ENCODE results near the gene KSR2.

KSR2 gene

DNA sequence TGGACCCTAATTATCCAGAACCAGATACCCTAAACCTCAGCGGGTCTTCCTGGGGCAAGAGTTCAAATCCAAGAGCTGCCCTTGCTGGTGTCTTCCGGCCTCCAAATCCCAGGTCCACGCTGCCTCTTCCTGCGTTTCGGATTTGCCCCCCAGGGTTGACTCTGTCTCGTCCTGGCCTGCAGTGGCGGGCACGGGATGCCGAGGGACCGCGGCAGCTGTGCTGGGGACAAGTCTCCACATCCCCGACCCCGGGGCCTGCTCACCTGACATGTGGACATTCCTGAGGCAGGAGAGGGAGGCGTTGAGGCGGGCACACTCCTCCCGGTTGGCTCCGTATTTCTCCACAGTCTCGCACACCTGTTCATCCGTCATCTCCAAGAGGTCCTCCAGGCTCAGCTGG, 113.6 kb downstream of the KSR2 start:
- DNase-seq: no peak

DNA sequence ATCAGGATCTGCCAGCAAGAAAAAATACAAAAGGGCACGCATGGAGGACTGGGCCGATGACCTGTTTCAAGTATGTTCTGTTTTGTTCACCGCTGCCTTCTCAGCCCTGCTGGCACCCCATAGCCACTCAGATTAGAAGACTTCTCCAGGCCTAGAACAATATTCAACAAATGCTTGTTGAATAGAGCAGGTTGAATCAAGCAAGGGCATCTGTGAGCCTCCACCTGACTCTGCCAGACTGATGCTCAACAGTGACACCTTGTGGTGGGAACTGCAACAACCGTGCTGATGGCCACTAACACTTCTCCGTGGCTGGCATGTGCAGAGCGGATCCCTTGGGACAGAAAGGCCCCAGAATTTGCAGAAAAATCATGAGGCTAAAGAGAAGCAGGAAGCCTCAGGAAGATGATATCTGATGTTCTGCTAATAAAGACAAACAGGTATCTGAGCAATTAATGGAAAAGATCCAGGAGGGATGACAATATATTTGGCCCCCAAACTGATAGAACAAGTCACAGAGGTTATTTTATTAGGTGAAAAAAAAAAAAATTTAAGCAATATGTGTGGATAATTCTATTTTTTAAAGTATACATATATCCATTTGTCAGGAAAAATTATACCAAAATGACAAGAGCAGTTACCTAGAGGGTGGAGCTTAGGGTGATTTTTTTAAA, 114.3 kb downstream of the KSR2 start:
- DNase-seq: peak; percentile 69

DNA sequence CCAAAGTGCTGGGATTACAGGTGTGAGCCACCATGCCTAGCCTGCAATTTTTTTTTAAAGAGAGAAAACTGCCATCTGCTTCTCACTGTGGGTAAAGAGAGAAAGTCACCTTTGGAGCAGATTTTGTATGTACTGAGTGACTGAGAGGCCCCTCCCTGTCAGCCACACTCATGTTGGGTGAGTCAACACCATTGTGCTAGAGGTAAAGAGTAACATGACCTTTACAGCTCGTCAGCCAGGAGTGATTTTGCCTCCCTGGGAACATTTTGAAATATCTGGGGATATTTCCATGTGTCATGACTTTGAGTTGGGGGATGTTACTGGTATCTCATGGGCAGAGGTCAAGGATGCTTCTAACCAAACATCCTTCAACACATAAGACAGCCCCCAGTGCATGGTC, 115.2 kb downstream of the KSR2 start:
- no peak for DNase-seq

DNA sequence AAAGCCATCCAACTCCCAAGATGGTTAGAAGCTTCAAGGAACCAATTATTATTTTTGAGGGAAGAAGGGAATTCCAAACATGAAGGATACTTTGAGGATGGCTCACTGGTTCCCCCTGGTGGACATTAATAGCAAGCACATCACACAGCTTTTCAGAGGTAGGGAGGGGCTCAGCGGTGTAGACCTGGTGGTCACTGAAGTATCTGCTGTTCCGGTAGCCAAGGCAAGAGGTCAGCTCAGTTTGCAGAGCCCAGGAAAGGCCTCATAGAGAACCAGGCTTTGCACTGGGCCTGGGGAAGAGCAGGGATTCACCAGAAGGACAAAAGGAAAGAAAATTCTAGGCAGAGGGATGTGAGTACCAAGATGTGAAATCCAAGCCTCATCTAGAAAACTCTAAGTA, 118.7 kb downstream of the KSR2 start:
- peak; percentile 29 for DNase-seq

DNA sequence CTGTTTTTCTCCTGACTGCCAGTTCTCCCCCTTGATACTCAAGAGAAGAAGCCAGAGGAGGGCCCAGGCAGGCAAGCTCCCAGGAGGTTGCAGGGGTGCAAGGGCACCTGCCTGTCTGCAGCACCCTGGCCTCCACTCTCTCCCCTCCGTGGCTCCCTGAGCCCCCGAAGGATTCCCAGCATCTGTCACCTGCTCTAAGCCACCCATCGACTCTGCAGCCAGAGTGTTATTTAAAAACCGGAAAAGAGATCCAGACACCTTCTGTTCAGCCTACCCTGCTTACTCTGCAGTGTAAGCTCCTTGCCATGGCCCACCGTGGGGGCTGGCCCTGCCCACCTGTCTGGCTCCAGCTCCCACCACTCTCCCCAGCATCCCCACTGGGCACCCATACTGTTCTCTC, 121.4 kb downstream of the KSR2 start:
- no peak for DNase-seq

DNA sequence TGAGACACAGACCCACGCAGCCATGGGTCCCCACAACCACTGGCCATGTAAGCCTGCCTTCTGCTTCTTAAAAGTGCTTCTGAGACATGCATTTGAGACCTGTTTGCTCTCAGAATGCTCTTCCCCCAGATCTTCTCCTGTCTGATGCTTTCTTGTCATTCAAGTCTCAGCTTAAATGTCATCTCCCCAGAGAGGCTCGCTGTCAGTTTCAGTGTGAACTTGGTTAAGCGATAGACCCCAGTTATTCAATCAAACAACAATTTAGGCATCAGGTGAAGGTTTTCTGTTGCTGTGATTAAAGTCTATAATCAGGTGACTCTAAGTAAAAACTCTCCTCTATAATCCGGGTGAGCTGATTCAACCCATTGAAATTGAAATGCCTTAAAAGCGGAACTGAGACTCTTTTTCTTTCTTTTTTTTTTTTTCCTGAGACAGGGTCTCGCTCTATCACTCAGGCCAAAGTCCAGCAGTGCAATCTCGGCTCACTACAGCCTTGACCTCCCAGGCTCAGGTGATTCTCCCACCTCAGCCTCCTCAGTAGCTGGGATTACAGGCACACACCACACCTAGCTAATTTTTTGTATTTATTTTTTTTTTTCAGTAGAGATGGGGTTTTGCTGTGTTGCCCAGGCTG, 123.4 kb downstream of the KSR2 start:
- DNase-seq: no peak

DNA sequence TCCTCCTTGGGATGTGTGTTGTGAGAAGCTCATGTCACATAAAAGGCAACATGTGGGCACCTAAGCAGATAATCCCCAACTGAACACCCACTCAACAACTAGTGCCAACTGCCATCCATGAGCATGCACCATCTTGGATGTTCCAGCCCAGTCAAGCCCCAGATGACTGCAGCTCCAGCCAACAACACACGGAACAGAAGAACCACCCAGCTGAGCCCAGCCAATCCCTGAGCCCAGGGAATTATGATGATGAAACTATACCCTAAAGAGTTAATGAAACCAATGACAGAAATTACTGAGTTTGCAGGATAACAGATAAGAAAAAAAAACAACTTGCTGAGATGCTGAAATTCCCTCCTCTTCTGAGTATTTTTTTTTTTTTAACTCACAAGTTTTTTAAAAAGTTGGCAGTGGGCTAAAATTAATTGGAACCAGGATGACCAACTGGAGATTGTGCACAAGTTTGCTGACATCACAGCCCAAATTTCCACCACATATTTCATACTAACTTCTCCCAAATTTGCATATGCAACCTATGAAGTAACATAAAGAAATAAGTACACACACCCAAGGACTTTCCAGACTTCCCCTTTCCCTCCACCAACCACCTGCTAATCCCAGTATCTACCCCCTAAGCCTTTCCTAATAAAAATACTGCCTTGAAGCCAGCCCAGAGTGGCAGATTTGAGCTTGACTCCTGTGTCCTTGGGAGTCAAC, 124.5 kb downstream of the KSR2 start:
- no peak for DNase-seq

DNA sequence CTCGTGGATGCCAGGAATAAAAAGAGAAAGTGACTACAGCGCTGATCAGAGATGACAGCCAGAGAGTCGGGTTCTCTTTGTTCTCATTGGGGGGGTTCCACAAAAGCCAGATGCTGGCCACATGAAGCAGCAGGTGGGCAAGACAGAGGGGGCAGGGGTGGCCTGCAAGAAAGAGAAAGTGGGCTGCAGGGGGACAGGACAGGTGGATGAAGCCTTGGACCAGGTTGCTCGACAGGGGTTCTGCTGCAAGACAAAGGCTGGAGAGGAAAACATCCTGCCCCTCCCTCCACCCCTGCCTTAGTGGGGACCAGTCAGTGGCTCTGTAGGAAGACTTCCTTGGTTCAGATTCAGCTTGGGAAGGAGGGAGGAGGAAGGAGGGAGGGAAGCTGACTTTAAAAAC, 126.2 kb downstream of the KSR2 start:
- no peak for DNase-seq

DNA sequence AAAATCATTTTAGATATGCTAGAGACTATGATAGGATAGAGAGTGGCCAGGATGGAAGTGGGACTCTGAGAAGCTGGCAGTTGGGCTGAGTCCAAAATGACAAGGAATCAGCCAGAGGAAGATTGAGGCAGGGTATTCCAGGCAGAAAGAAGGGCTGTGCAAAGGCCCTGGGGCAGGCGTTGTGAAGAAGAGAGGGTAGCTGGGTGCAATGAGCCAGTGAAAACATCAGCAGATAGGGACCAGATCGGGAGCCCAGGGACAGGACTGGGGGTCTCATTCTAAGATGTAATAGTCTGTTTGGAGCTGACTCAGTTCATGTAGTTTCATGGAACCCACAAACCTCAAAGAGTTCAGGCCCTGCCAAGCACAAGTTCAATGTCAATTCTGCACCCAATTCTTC, 126.6 kb downstream of the KSR2 start:
- no peak for DNase-seq

DNA sequence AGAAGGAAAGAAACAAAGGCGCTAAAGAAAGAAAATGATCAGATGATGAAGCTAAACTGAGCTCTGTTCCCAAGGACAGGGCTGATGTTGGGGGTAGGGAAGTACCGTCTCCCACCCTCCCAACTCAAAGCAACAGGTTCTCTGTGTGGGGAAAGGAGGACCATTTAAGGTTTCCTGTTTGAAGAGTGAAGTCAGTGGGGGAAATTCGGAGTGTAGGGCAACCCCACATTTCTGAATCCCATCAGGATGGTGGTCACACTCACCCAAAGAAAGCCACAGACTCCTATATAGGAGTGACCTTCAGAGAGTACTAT, 131.1 kb downstream of the KSR2 start:
- DNase-seq: no peak

DNA sequence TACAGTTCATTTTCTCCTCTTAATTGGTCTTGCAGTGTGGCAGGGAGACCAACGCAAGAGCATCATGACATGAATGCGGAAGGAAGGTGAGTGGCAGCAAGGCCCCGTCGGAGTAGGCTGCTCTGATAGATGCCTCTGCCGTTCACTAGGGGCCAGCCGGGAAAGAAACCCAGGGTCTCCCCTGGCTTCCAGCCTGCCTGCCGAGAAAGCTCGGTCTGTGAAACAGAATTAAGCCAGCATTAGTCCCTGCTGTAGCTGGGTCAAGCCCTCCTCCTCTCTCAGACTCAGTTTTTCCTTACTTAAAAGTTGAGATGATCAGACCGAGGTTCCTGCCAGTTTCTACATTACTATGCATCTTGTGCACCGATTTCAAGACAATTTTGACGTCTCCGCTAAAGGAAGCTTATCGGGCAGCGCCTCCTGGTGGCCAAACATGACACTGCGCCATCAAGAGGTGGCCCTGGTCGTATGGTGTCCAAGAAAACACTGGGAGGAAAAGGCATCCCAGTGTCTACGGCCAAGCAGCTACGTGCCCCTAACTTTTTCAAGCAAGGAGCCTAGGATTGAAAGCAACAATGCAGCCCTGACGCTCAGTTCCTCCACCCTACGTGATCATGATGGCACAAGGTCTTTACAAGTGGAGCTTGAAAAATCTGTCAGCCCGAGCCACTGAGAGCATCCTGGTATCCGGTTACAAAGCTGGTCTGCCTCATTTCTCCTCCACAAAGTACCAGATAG, 131.6 kb downstream of the KSR2 start:
- DNase-seq: peak; percentile 84

DNA sequence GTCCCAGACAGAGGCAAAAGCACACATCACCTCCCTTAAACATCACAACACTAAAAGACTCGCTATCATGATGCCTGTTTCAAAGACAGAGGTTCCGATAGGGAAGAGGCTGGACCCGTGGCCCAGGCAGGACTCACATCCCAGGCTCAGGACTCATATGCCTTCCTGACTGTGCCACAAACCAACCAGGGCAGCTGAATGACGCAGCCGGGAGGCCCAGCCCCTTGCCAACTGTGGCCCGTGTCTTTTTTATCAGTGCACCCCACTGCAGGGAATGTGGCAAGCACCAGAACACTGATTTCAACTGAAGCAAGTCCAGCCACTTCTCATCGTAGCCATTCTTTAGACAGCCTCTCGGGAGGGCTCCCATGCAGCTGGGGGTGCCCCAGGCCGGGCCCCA, 132.3 kb downstream of the KSR2 start:
- no peak for DNase-seq

DNA sequence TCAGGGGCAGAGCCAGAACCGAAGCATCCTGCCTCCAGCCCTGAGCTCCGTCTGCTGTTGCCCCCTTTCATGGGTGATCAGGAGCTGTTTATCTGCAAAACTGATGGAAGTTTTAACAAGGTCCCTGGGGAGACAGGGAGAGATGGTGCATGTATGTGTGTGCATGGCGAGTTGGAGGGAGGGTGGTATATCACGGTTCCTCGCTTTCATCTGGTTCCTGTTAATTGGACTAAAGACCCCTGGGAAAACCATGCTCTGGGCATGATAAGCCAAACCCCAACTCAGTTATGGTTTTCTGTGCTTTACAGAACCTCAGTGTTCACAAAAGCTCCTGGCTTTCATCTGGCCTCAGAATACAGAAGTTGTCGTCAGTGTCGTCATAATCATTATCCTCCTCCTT, 133.6 kb downstream of the KSR2 start:
- no peak for DNase-seq

DNA sequence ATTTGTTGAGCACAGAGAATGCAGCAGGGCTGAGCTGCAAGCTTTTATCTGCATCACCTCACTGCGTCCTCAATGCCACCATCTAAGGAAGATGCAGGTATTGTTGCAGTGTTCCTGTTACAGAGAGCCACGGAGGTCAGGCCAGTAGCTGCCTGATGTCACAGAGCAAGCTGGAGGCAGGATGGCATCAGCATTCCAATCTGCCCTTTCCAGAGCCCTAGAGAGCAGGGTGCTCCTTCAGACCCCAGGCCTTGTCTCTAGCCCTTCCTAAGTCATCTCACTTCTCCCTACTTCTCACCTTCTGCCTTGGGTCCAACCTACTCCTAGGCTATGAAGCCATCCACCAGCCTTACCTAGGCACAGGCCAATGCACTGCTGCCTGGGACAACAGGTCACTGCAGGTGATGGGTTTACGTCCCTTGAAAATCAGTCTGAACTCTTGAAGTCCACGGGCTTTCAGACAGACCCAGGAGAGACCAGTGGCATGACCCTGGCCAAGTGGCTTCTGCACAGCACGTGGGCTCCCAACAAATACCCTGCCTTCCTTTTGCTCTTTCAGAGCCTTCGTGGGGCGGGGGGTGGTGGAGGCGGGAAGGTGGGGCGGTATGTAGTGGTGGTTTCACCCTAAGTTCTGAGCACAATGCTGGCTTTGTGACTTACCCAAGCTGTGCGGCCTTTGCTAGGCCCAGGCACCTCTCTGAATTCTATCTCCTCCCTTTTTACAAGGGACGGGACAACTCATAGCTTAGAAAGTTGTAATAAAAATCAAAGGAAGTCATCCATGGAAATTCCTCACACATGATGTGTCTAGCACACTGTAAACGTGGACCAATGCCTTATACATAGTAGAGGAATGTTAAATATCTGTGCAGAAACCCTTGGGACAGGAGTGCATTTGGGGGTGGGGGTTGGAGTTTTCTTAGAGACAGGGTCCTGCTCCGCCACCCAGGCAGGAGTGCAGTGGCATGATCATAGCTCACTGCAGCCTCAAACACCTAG, 136.0 kb downstream of the KSR2 start:
- DNase-seq: no peak

DNA sequence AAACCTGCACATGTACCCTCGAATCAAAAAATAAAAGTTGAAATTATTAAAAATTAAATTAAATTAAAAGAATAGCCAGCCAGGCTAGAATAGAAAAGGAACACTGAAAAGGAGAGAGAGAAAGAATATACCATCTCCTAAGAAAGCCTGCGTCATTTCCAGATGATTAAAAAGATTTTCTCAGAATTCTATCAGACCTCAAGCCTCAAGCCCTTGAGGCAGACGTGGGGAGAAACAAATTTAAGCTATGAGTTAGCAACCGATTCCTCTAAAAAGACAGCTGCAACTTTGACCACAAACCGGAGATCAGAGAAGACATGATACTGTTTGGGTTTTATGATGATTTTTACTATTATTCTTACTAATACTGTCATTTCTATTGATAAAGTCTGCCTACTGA, 138.3 kb downstream of the KSR2 start:
- no peak for DNase-seq

DNA sequence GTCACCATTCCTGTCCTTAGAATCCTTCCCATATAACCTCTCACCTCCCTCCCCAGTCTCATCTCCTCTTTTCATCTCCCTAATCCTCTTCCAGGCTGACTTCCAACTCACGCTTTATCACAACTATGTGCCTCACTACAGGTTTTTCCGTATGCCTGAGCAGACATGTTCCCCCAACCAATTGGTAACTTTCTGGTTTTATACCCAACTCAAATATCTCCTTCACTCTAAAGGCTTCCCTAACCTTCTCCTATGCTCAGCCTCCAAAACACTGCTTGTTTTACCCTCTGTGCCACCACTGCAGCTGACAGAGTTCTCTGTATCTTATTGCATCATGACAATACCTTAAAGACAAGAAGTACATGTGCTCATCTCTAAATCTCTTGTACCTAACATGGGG, 139.7 kb downstream of the KSR2 start:
- DNase-seq: no peak

DNA sequence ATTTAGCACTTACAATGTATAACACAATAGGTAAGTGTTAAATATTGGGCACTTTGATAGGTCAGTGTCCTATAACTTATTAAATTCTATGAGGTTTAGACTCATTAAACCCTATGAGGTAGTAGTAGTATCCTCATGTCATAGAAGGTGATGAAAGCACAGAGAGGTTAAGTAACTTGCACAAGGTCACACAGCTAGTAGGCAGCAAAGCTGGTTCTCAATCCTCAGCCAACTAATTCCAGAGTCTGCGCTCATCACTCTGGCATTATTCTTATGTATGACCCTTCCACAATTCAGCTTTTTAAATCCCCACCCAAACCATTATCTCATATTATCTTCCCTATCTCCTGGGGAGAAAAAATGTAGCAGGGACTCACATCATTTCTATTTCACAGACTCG, 141.1 kb downstream of the KSR2 start:
- DNase-seq: no peak

DNA sequence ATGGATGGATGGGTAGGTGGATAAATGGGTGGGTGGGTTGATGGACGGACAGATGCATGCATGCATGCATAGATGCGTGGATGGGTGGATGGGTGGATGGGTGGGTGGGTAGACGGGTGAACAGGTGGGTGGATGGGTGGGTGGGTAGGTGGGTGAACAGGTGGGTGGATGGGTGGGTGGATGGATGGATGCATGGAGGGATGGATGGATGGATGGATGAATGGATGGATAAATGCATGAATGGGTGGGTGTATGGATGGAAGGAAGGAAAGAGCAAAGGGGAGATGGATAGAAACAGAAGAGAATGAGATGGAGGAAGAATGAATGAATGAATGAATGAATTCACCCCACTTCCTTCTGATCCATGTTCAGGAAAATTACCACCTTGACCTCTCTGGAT, 143.0 kb downstream of the KSR2 start:
- no peak for DNase-seq

DNA sequence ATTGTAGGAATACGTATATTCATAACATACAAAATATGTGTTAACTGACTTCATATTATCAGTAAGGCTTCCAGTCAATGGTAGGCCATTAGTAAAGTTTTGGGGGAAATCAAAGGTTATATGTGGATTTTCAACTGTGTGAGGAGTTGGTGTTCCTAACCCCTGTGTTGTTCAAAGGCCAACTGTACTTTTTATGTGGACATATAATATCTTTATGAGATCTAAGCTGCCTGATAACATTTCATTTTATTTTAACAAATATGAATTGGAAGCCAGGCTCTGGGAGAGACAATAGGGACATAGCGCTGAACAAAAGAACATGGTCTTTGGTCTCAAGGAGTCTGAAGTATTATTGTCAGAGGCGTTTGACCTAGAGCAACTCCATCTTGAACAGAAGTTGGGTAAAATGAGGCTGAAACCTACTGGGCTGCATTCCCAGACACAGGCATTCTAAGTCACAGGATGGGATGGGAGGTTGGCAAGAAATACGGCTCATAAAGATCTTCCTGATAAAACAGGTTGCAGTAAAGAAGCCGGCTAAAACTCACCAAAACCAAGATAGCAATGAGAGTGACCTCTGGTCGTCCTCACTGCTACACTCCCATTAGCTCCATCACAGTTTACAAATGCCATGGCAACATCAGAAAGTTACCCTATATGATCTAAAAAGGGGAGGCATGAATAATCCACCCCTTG, 147.2 kb downstream of the KSR2 start:
- no peak for DNase-seq

DNA sequence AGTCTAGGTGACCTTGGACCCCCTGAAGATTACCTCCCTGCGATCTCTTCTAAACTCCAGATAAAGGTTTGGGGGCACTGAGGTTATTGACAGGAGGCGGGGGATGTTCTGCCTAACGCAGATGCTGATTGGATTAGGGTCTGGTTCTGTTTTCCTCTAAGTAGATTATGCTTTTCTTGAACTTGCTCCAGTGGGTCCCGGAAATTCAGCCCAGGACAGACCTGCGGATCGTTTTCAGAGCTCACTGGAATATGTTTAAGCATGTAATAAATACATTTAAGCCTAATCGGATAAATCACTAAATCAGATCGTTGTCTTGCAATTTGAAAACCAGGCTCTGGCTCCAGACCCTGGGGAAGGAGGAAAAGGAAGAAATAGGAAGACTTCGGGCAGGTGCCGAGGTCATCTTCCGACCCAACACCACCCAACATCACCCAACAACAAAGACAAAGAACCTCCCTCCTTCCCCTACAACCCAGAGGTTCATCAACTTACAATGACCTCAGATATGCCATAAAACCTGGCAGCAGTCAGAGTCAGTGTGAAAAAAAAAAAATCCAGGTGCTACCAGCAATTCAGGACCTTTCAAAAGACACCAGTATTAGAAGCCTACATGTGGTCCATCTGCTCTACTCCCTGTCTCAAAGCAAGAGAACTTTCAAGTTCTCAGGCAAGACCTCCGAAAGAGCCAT, 148.4 kb downstream of the KSR2 start:
- no peak for DNase-seq

DNA sequence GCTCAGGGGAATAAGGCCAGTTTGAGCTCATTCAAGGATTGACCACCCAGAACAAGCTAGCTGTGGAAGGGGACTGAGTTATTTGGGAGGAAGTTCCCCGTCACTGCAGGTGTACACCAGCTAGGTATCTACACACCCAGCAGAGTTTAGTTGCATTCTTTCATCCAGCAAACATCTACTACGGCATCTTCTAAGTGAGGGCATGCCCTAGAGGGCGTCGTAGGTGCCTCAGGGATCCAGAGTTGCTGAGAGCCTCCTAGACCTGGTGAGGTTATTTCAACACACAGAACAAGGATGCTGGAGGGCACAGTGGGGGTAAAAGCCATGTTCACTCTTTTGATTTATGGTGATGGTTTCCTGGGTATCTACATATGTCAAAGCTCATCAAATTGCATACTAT, 149.6 kb downstream of the KSR2 start:
- no peak for DNase-seq

Data from activated CD4-positive, alpha-beta T cell treated with anti-CD3 and anti-CD28 coated beads, Interleukin-2, Interleukin-6, amounts not matched to agents 100 ng/mL and 50 ng/mL, durations not matched to agents 16 hours and 8 hours (primary cell).